ENCODE results near the gene SUPT20H.

SUPT20H gene

DNA sequence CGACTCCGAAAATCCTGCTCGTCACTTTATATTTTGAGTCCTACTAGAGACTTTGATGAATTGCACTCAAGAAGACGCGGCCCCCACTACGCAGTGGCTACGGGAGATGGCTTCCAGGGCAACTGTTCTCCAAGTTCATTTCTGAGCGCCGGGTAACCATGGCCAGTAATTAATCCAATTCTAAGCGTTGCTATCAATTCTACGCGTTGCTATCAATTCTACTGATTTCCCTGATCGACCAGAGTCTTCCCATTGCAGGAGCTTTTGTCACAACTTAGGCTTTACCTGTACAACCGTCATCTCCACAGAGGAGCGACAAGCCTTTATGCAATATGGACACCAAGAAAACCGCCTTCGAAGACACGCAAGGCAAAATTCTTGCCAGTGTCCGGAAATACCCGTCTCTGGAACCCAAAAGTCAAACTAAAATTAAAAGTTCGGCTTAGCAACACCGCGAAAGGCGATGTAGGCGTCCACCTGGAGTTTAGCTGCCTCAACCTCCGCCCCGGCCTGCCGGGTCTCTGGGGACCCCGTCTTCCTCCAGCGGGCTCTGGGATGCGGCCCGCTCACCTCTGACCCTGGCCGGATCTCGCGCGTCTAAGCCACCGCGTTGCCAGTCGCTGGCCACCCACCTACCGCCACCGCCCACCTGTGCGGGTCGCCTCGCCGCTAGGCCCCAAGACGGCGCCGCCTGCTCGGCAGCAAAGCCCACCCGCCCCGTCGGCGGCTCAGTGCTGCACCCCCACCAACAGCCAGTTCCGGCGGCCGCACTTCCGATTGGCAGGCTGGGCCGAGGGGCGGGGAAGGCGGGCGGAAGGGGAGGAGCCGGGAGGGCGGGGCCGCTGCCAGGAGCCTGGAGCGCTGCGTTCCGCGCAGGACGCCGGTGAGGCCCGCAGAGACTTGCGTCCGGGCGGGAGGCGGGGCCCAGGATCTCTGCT is at the start of gene SUPT20H:
Gene SUPT20H, minus strand, starts transcription at position 779 of the 938 bp plus-strand sequence. CDS start 8,198 bp downstream, outside the sequence.
- peak; percentile 68 for DNase-seq

DNA sequence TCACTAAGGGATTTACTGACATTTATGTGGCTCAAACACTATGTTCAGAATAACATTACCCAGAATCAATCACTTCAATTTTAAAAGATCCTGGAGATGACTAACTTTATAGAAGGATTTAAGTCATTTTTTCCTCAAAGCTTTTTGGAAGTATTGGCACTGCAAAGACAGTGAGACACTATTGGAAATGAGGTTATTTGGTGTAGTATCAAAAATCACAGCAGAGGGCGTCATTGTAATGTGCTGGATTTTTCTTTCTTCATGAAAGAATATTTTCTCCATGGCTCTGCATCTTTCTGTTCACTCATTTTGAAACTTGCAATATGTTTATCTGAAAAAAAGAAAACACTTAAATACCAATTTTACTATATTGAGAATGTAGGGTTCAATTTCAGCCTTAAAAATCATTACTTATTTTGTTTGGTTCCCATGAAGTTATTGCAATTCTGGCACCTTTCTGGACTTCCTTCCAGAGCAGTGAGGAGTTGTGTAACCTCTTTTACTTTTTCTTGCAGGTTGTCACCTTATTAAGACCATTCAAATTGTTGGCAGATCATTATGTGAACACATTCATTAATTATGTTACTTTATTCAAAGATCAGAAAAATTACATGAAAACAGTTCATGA is 49.7 kb upstream of the SUPT20H start:
- peak; percentile 15 for DNase-seq

DNA sequence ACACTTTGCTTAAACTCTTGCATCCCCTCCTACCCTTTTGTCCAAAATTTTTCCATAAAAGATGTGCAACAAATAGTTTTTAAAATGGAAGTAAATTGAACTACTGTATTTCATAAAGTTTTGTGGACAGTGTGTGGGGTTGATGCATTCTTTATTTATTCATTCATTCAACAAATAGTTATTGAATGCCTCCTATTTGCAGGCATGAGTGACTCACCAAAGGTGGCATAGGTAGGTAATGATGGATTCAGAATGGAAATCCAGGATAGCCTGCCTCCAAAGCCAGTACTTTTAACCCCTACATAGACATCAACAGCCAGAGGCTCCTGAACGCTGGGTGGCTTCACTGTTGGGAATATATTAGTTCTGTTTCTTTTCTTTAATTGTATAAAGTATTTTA is 48.4 kb upstream of the SUPT20H start:
- no peak for DNase-seq

DNA sequence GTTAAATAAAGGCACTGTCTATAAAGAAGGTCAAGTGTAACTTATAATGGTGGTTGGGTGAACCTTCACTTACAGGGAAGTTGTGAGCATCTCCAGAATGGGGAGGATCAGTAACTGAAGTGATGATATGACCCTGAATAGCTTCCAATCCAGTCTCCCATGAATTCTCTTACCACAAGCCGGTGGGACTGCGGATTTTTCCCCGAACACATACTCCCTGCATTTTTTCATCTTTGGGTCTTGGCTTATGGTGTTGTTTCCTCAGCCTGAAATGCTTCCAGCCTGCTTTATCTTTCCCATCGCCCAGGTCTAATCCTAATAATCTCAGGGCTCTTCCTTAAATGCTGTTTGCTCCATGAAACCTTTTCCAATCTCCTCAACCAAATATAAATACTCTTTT is 48.0 kb upstream of the SUPT20H start:
- DNase-seq: no peak

DNA sequence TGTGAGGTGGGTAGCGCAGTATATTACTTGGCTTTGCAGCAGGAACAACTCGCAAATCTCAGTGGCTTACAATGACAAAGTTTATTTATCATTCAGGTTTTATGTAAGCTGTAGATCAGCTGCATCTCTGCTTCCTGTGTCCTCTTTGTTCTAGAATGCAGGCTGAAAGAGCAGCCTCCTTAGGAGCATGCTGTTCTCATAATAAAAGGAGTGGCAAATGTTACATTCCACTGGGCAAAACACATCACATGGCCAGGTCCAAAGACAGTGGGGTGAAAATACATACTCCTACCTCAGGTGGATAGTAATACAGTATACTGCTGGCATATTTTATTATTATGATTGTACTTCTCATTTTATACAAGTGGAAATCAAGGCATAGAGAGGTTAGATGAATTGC is 47.2 kb upstream of the SUPT20H start:
- no peak for DNase-seq

DNA sequence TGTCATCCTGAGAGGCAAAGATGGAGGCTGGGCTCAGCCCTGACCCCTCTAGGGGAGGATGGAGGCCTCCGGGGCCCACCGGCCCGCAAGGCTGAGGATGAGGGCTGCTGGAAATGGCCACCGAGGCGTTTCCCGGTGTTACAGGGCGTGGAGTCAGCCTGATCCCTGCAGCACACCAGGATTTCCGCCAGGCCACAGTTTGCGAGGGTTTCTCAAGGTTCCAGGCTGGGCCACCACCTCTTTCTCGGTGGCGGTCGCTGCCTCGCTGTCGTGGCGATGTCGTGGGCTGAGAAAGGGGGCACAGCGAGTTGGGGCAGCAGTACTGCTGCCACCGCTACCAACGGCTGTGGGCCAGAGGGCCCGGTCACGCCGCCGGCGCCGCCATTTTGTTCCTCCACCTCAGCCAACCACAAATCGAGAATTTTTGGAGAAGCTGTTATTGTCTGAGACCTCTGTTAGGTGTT is 45.8 kb upstream of the SUPT20H start, which contains the start of gene CSNK1A1L:
Gene CSNK1A1L, minus strand, starts transcription at position 414 of the 464 bp plus-strand sequence. Its CDS starts 408 bp downstream, at position 6.
- DNase-seq: no peak

DNA sequence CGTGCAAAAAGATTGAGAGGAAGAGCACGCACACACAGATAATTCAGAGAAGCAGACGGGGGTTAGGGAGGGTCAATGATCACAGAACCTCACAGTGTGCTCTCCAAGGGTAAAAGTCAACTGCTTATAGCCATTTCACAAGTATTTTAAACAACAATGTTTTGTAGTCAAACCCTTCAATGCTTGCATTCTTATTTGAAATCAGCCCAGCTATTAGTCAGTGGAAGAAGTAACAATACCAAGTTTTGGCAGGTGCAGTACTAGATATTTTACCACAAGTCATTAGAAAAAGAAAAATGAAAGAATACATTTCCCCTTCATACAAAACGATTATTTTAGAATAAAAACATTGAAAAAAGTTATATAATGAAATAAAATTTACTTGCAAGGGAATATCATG is 43.4 kb upstream of the SUPT20H start:
- no peak for DNase-seq

DNA sequence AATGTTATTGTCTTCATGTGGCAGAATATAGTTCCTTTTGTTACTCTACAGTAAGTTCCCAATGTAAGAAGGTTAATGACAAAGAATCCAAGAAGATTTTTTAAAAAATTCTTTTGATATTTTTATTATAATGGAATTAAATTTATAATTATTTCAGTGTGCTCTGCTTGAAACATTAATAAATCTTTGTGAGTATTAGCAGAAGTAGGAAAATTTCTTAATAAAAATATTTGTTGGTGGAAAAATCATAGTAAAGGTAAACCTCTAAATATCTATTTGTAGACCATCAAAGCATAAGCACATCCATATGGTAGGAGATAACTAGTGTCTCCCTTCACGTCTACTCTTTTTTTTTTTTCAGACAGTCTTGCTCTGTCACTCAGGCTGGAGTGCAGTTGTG is 41.7 kb upstream of the SUPT20H start:
- no peak for DNase-seq

DNA sequence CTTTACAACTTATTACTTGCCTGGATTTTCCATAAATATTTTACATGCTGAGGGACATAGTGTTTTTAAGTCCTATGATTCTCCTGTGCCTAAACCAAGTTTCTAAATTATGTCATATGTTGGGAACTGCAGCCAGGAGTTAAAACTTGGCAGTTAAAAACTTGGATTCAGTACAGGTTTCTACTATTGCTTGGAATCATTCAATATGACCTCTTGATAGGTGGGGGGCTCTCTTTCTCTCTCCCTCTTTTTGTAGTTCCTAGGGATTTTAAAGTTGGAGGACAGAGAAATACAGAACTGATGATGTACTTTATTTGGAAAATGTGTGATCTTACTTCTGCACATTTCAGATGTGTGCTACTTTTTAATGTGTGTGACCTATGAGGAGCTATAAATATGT is 41.2 kb upstream of the SUPT20H start:
- DNase-seq: no peak

DNA sequence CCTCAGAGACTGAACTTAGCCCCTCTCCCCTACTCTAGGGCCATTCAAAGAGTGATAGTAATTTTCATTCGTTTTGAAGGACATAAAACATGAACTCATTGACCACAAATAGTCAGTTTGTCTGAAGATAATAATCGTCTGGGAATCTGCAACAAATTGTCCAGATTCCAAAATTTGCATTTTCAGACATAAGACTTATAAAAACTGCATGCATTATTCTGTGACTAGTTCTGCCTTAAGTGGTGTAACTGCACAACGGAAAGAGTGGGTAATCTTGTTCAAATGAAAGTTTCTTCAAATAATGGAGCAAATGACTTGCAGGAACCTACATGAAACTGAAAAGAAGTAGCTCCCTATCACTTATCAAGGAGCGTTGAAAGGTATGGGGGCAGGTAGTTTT is 37.6 kb upstream of the SUPT20H start:
- DNase-seq: no peak

DNA sequence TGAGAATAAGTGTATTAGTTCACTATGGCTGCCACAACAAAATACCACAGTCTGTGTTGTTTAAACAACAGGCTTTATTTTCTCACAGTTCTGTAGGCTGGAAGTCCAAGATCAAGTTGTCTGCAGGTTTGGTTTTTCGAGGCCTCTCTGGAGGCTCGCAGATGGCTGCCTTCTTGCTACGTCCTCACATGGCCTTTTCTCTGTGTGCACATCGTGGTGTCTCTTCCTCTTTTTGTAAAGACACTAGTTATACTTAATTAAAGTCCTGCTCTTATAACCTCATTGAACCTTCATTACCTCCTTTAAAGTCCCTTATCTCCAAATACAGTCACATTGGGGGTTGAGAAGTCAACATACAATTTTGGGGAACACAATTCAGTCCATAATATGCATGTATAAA is 35.4 kb upstream of the SUPT20H start:
- no peak for DNase-seq

DNA sequence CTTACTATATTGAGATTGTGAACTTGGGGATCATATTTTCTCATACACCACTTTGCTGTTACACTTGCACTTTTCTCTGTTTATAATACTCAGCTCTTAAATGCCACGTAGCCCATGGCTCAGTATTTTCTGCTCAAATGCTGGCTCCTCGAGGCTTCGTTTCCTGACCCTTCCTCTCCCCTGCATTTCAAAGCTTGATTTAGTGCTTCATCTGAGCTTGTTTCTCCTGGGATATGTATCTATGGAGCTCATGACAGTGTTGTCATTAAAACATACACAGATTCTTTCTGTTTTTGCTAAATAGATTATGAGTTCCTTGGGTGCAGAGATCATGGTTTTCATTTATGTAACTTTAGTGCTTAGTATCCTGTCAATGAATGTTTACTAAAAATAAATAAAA is 34.6 kb upstream of the SUPT20H start:
- DNase-seq: no peak

DNA sequence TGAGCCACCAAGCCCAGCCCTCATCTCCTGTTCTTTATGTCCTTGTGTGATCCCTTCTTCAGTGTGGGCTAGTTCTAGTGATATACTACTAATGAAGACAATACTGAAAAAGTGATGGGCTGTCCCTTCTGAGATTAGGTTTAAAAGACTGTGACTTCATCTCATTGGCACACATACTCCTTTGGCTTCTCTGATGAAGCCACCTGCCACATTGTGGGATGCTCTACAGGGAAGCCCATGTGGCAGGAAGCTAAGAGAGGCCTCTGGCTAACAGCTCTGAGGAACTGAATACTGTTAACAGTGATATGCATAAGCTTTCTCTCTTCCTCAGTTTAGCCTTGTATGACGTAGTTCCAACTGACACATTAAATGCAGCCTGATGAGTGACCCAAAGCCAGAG is 32.3 kb upstream of the SUPT20H start:
- DNase-seq: no peak

DNA sequence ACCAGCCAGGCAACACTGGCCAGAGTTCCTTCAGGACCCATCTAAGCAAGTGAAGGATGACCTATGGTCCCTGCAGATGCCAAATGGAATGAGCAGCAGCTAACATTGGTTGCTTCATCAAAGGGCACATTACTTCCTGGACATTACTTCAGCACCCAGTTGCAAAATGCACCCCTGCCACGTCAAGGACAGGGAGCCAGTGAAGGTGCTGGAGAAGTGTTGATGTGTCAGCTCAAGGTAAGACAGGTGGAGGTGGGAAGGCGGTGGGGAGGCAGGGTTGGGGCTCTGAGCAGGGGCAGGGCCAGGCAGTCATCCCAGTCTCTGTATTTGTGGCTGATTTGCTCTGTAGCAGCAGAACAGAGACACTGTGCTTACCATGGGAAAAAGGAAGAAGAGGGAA is 31.4 kb upstream of the SUPT20H start:
- no peak for DNase-seq

DNA sequence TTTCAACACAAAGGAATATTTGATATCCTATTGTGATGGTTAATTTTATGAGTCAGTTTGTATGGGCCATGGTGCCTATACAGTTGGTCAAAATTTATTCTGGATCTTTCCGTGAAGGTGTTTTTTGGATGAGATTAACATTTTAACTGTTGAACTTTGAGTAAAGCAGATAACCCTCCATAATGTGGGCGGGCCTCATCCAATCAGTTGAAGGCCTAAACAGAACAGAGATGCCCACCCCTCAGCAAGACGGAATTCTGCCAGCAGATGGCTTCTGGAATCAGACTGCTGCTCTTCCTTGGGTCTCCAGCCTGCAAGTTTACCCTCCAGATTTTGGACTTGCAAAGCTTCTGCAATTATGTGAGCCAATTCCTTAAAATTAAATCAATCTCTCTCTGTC is 30.0 kb upstream of the SUPT20H start:
- DNase-seq: no peak

DNA sequence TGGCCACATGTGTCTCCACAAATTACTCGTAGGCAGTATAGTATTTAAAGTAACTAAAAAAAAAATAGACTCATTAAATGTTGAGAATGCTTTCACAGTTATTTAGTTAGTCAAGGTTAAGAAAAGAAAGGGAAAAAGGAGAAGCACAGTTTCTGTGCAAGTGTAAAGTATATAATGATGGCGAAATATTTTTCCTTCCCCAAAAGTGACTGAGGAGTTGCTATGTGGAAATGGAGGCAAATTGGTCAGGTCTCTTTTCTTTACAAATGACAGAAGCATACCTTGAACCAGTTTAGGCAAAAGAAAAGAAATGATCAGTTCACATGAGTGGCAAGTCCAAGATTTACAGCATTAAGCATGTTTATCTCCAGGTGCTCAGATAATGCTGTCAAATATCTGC is 28.0 kb upstream of the SUPT20H start:
- no peak for DNase-seq

DNA sequence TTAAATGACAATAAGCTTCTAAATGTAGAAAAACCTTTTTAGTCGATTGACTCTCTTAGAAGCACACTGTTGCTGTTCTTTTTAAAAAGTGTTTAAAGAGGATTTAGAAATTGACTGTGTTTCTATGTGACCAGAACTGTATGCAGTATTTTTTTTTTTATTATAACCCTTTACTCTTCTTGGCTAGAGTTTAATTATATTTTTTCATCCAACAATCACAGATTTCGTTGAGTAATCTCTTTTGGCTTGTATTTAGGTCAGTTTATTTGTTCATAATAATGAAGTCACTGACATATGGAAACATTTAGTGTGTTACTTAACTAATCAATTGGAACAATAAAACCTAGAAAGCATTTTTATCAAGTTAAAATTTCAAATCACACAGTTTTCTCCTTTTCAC is 26.1 kb upstream of the SUPT20H start:
- DNase-seq: no peak

DNA sequence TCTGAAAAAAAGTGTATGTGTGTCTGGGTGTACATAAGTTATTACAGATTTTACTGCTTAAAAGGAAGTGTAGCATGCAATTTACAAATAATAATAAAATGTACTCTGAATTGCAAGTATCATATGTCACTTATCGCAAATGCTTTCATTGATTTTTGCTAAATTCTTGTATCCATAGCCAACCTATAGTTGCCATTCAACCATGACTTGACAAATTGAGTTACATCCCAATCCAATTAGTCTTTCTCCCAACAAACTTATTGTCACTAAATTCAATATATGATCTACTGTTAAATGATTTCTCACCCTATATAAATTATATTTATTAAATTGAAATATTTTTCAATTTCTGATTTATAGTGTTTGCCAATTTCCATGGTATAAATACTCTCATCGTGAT is 17.3 kb upstream of the SUPT20H start:
- no peak for DNase-seq

DNA sequence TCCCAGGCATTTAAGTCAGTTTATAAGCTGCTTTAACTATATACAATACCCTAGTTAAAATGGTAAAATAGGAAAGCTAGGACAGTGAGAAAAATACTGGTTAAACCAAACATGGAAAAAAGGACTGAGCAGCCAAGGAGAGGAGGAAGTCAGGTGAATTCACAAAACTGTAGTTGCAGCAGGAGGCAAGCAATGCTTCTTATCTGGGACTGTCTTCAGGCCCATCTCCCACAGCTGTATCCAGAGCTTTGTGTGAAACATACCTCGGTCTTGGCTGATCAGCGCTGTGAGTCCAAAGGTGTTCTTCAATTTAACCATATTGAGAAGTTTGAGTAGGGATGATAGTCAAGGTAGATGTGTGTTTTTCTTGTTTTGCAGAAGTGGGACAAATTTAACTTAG is 15.7 kb upstream of the SUPT20H start:
- DNase-seq: no peak

DNA sequence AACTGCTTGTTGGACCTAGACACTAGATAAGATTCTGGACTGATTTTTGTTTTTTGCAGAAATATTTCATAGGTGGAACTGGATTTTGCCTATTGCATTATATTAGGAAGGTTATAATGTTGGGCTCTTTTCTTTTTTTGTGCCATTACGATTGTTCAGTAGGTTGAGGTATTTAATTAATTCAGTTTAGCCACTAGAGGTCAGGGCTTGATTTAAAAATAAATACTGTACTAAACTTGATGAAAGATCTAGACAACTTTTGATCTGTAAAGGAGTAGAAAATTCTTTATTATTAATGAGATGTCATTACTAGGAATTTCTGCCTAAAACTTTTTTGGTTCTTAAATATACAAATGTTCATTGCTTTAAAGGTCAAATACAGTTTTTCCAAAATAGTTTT is 15.2 kb upstream of the SUPT20H start:
- no peak for DNase-seq

DNA sequence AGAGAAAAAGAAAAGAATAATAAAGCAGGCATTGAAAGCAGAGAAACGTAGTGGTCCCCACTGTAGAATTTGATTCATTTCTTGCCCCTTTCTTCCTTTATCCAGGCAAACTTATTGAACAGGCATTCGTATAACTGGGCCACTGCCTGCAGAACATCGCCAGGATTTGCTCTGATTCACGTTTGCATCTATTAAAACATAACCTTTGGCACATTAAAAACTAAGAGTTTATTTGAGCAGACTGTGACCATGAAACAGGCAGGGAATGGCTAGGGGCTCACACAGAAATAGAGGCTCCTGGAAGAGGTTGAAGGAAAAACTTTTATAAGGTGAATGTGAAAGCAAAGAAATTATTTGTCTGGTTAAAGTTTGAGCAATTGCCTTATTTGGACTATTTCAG is 12.5 kb upstream of the SUPT20H start:
- DNase-seq: no peak

DNA sequence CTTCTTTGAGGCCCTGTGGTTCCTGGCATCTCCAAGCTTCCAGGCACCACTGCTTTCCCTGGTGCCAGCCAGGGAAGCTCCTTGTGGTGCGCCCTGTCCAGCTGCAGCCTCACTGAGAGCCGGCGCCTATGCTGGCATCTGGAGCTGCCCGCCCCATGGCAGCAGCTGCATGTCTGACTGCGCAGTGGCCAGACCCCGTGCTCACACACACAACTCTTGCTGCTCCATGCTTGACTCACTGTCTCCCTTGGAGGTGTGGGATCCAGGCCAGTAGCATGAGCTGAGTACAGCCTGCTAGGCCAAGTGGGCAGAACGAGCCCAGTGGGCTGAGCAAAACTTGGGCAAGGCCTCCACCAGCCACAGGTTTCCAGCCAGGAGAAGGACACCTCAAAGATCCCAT is 11.5 kb upstream of the SUPT20H start:
- no peak for DNase-seq

DNA sequence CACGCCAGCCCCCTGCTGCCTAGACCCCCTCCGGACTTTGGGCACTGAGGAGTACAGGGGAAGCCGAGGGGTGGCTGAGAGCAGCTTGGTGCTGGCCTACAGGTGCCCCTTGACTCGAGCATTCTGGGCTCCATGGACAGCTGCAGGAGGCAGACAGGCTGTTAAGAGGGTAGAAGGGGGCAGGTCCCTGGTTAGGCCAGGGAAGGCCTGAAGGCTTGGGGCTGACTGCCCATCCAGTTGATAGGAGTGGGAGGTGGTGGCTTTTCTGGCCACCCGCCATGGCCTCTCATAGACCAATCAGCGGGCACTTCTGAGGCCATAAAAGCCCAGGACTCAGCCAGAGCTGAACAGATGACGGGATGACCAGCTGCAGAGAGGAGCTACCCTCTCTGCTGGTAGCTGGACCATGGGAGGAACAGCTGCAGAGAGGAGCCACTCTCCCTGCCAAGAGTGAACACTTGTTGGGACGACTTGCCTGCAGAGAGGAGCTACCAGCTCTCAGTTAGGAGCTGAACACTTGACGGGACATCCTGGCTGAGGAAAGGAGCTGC is 10.7 kb upstream of the SUPT20H start:
- DNase-seq: no peak

DNA sequence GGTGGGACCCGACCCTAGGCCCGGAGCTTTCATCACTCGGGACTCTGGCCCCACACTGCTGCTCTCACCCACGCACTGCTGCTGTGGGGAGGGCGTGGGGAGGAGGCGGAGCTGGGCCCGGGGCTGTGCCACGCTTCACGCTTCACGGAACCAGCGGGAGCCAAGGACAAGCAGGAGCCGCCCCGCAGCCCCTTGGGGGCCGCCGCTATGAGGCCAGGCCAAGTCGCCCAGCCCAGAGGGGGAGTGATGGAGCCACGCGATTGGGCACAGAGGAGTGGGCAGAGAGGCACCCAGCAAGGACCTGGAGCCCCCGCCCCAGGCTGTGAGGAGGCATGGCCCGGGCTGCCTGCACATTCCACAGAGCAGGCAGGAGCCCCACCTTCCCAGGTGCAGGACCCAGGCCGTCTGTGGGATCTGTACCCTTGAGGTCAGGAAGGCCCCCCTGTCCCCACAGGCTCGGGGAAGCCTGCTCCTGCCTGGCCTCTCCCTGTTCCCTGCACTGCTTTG is 10.2 kb upstream of the SUPT20H start:
- DNase-seq: no peak

Data from NCI-H1436 (cell line).